MM.1S (cell line): ENCODE measurements around the gene PSMA5.
A peak's percentile ranks its signal among the peaks of the same experiment; 100 is the strongest.

Experiments used
- DNase-seq: peaks from one replicate; pipeline ENCODE4 v3.0.0-alpha.2; 2015
- H2AFZ ChIP-seq: fragments of 300-600 bp; sonication (generic); 2 replicates; pipeline ENCODE4 v1.6.0; 2016; ENCODE audit warnings: antibody characterized with exemption, low read length
- H3F3A ChIP-seq: fragments of 300-600 bp; sonication (generic); 2 replicates; pipeline ENCODE4 v1.6.1; 2016; ENCODE audit warnings: mild to moderate bottlenecking, antibody characterized with exemption, low read length, moderate library complexity, mixed read lengths; ENCODE audit not compliant: insufficient read depth
- H3K27ac ChIP-seq: fragments of 300-600 bp; sonication (generic); 2 replicates; pipeline ENCODE4 v1.5.1; 2016; ENCODE audit warnings: mild to moderate bottlenecking, low read length
- H3K27me3 ChIP-seq: fragments of 300-600 bp; sonication (generic); replicated peaks from 2 replicates; pipeline ENCODE4 v1.6.0; 2016; ENCODE audit warnings: low read length; ENCODE audit not compliant: insufficient read depth
- H3K36me3 ChIP-seq: fragments of 300-600 bp; sonication (generic); replicated peaks from 2 replicates; pipeline ENCODE4 v1.6.1; 2016; ENCODE audit warnings: mild to moderate bottlenecking, low read length, mixed read lengths; ENCODE audit not compliant: insufficient read depth
- H3K4me1 ChIP-seq: fragments of 300-600 bp; sonication (generic); 2 replicates; pipeline ENCODE4 v1.6.1; 2016; ENCODE audit warnings: low read length, mixed read lengths
- H3K4me2 ChIP-seq: fragments of 300-600 bp; sonication (generic); 2 replicates; pipeline ENCODE4 v1.6.0; 2016; ENCODE audit warnings: low read depth, low read length
- H3K4me3 ChIP-seq: fragments of 300-600 bp; sonication (generic); 2 replicates; pipeline ENCODE4 v1.5.1; 2016; ENCODE audit warnings: low read length, mixed read lengths
- H3K79me2 ChIP-seq: fragments of 300-600 bp; sonication (generic); 2 replicates; pipeline ENCODE4 v1.6.1; 2016; ENCODE audit warnings: mixed run types, low read length, mixed read lengths
- H3K9ac ChIP-seq: fragments of 300-600 bp; sonication (generic); 2 replicates; pipeline ENCODE4 v1.6.1; 2016; ENCODE audit warnings: low read length, mixed read lengths
- H3K9me2 ChIP-seq: fragments of 300-600 bp; sonication (generic); replicated peaks from 2 replicates; pipeline ENCODE4 v1.6.1; 2016; ENCODE audit warnings: mild to moderate bottlenecking, low read length, mixed read lengths; ENCODE audit not compliant: insufficient read depth
- H3K9me3 ChIP-seq: fragments of 300-600 bp; sonication (generic); replicated peaks from 2 replicates; pipeline ENCODE4 v1.6.1; 2016; ENCODE audit warnings: mild to moderate bottlenecking, low read length, mixed read lengths; ENCODE audit not compliant: insufficient read depth
- H4K20me1 ChIP-seq: fragments of 300-600 bp; sonication (generic); 2 replicates; pipeline ENCODE4 v1.6.1; 2016; ENCODE audit warnings: mild to moderate bottlenecking, low read length, moderate library complexity, mixed read lengths; ENCODE audit not compliant: insufficient read depth
- CTCF ChIP-seq: fragments of 300-600 bp; sonication (generic); IDR thresholded peaks from 2 replicates; pipeline ENCODE4 v1.5.1; 2016; ENCODE audit warnings: antibody characterized with exemption, low read length, mixed read lengths
- EZH2 ChIP-seq: fragments of 300-600 bp; sonication (generic); optimal IDR thresholded peaks from 2 replicates; pipeline ENCODE3; 2017; ENCODE audit warnings: low read depth, mild to moderate bottlenecking, antibody characterized with exemption, low read length, mixed read lengths
- EZH2phosphoT487 ChIP-seq: fragments of 300-600 bp; sonication (generic); IDR thresholded peaks from 2 replicates; pipeline ENCODE4 v1.6.1; 2018; ENCODE audit warnings: antibody characterized with exemption, low read length

The PSMA5 gene

DNA sequence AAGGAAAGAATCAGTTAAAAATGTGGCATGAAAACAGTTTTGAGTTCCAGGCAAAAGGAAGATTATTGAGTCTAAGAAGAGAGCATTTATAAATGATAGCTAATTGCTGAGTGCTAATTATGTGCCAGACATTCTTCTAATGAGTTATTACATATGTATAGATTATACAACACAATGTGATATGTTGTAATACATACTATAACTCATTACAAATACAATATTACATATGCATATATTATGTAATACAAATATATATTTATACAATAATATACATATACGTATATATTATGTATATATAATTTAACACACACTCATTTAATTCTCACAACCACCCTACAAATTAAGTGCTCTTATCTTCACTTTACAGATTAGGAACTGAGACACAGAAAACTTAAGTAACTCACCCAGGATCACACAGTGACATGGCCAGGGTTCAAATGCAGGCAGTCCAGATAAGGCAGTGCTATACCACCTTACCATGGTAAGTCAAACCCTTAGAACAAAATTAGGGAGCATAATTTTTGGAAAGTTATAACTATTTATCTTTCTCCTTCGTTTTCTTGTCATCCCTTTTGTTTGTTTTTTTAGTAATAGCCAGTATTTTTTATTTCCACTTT, 32.5 kb downstream of the PSMA5 start:
- Histone ChIP-seq H4K20me1 (no peaks in the 10 kb centered on the region), H3F3A (peaks cover 11% of the 10 kb centered on the region), H3K36me3 (no peaks in the 10 kb centered on the region), H3K9me2 (no peaks in the 10 kb centered on the region), H3K27me3 (no peaks in the 10 kb centered on the region), H3K27ac (no peak overlapping the region), H2AFZ (no peak overlapping the region), H3K4me3 (no peak overlapping the region), H3K4me1 (peaks cover 21% of the 10 kb centered on the region; the same call in 1 of the 2 replicates), H3K9me3 (no peaks in the 10 kb centered on the region), H3K9ac (no peak overlapping the region), H3K79me2 (peaks cover 31% of the 10 kb centered on the region), H3K4me2 (no peak overlapping the region)
- DNase-seq, result no peak
- TF ChIP-seq EZH2phosphoT487 (no peak), CTCF (no peak), EZH2 (no peak)

GRCh38 chr1:109392788-109393616, 33.2 kb downstream of the PSMA5 start:
- Histone ChIP-seq H3K9ac (no peak overlapping the region), H3K4me1 (peaks cover 21% of the 10 kb centered on the region; the same call in 1 of the 2 replicates)

DNA sequence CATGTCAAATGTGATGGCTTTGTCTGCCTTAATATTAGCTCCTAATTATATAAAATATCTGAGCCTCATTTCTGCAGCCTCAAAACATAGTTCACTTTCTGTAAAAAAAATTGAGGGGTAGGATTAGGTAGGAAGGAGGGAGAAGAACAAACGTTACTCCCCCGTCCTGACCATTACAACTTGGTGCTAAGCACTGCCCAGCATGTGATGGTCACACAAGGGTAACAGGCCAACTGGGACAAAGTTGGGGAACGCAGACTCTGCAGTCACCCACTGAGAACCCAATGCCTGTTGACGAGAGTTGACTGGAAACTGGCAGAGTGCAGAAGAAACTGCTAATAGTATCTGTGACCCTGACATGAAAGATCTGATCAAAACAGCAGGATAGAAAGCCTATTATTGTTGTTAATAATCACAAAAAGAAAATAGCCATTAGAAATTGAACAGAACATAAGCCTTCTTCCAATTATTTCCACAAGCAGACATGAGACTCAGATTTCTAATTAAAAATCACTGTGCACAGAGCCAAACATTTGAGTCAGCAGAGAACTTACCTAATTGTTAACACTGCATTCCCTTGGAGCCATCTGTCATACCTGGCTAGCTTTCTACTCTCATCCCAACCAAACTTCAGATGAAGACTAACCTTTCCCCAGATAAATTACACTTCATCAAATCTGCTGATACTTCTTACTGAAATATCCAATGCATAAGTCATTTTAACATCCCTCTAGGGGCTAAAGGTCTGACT, 34.0 kb downstream of the PSMA5 start:
- H2AFZ ChIP-seq, result no peak overlapping the region
- H3K27me3 ChIP-seq, result no peaks in the 10 kb centered on the region
- H3K4me1 ChIP-seq, result peaks cover 21% of the 10 kb centered on the region; the same call in 1 of the 2 replicates
- H3K4me2 ChIP-seq, result peak overlapping the region; percentile 65
- peaks cover 11% of the 10 kb centered on the region for H3F3A ChIP-seq
- H4K20me1 ChIP-seq, result no peaks in the 10 kb centered on the region
- H3K36me3 ChIP-seq, result no peaks in the 10 kb centered on the region
- peak overlapping the region; percentile 57; the same call in 1 of the 2 replicates for H3K27ac ChIP-seq
- no peak for DNase-seq
- H3K4me3 ChIP-seq, result no peak overlapping the region
- no peak overlapping the region for H3K9ac ChIP-seq
- H3K79me2 ChIP-seq, result peaks cover 31% of the 10 kb centered on the region
- H3K9me3 ChIP-seq, result no peaks in the 10 kb centered on the region
- no peaks in the 10 kb centered on the region for H3K9me2 ChIP-seq
- TF ChIP-seq EZH2 (no peak), EZH2phosphoT487 (no peak)

More at GRCh38 chr1:109392788-109393616, 33.2 kb downstream of the PSMA5 start:
- H3K9me3 ChIP-seq, result no peaks in the 10 kb centered on the region
- H3K9me2 ChIP-seq, result no peaks in the 10 kb centered on the region
- peaks cover 11% of the 10 kb centered on the region for H3F3A ChIP-seq
- no peak for DNase-seq
- no peaks in the 10 kb centered on the region for H3K27me3 ChIP-seq
- H3K4me3 ChIP-seq, result no peak overlapping the region
- no peak overlapping the region for H2AFZ ChIP-seq
- H3K4me2 ChIP-seq, result no peak overlapping the region
- H3K27ac ChIP-seq, result no peak overlapping the region
- peaks cover 31% of the 10 kb centered on the region for H3K79me2 ChIP-seq
- H4K20me1 ChIP-seq, result no peaks in the 10 kb centered on the region
- TF ChIP-seq EZH2phosphoT487 (no peak), CTCF (no peak), EZH2 (no peak)
- no peaks in the 10 kb centered on the region for H3K36me3 ChIP-seq
